OCI-LY1 (cell line): ENCODE results near the gene CYB5RL.

Experiments
- H2AFZ ChIP-seq: fragments of 200-600 bp; sonication (generic), shearing (Covaris generic); 2 replicates; pipeline ENCODE4 v1.6.0; 2014; ENCODE audit warnings: antibody characterized with exemption, mild to moderate bottlenecking, low read length
- H3F3A ChIP-seq: fragments of 200-600 bp; sonication (generic), shearing (Covaris generic); 2 replicates; pipeline ENCODE4 v1.6.0; 2014; ENCODE audit warnings: mild to moderate bottlenecking, antibody characterized with exemption, low read length, moderate library complexity; ENCODE audit not compliant: insufficient read depth
- H3K27ac ChIP-seq: fragments of 200-600 bp; sonication (generic); 2 replicates; pipeline ENCODE4 v1.5.1; 2014; ENCODE audit warnings: low read length, mixed run types, mild to moderate bottlenecking, low read depth; ENCODE audit not compliant: poor library complexity, severe bottlenecking
- H3K27me3 ChIP-seq: fragments of 200-600 bp; sonication (generic); 2 replicates; pipeline ENCODE4 v1.6.0; 2014; ENCODE audit warnings: antibody characterized with exemption, mild to moderate bottlenecking, low read length, moderate library complexity; ENCODE audit not compliant: insufficient read depth
- H3K36me3 ChIP-seq: fragments of 200-600 bp; sonication (generic); 2 replicates; pipeline ENCODE4 v1.6.1; 2014; ENCODE audit warnings: mild to moderate bottlenecking, antibody characterized with exemption, low read length, moderate library complexity, mixed read lengths; ENCODE audit not compliant: insufficient read depth
- H3K4me1 ChIP-seq: fragments of 200-600 bp; sonication (generic); 2 replicates; pipeline ENCODE4 v1.5.1; 2014; ENCODE audit warnings: mild to moderate bottlenecking, low read length, moderate library complexity; ENCODE audit not compliant: insufficient read depth, severe bottlenecking
- H3K4me2 ChIP-seq: fragments of 200-600 bp; sonication (generic), shearing (Covaris generic); 2 replicates; pipeline ENCODE4 v1.6.1; 2014; ENCODE audit warnings: low read length
- H3K4me3 ChIP-seq: fragments of 200-600 bp; sonication (generic); 2 replicates; pipeline ENCODE4 v1.5.1; 2014; ENCODE audit warnings: low read length, low read depth, mild to moderate bottlenecking, mixed read lengths; ENCODE audit not compliant: poor library complexity, severe bottlenecking
- H3K79me2 ChIP-seq: fragments of 200-600 bp; shearing (Covaris generic); 2 replicates; pipeline ENCODE4 v1.6.1; 2016; ENCODE audit warnings: mixed run types, low read length, mixed read lengths; ENCODE audit not compliant: insufficient read depth
- H3K9ac ChIP-seq: fragments of 200-600 bp; sonication (generic), shearing (Covaris generic); 2 replicates; pipeline ENCODE4 v1.6.1; 2014; ENCODE audit warnings: mild to moderate bottlenecking, low read length, mixed read lengths
- H3K9me2 ChIP-seq: fragments of 200-600 bp; sonication (generic), shearing (Covaris generic); 2 replicates; pipeline ENCODE4 v1.6.1; 2014; ENCODE audit warnings: low read depth, mild to moderate bottlenecking, low read length, mixed read lengths
- H3K9me3 ChIP-seq: fragments of 200-600 bp; shearing (Covaris generic); 2 replicates; pipeline ENCODE4 v1.6.1; 2014; ENCODE audit warnings: low read length, mixed read lengths
- H4K20me1 ChIP-seq: fragments of 200-600 bp; sonication (generic), shearing (Covaris generic); 2 replicates; pipeline ENCODE4 v1.6.0; 2016; ENCODE audit warnings: mild to moderate bottlenecking, low read length; ENCODE audit not compliant: insufficient read depth
- EZH2 ChIP-seq: fragments of 200-600 bp; sonication (generic), shearing (Covaris generic); IDR thresholded peaks from 2 replicates; pipeline ENCODE4 v1.8.0; 2017; ENCODE audit warnings: borderline replicate concordance, mixed run types, mild to moderate bottlenecking, antibody characterized with exemption, low read length, moderate library complexity, mixed read lengths
- TF ChIP-seq, protein P1 (sequence below): fragments of 200-600 bp; sonication (generic), shearing (Covaris generic); IDR thresholded peaks from 2 replicates; pipeline ENCODE4 v1.5.1; 2017; ENCODE audit warnings: mild to moderate bottlenecking, antibody characterized with exemption, low read length, moderate library complexity, mixed read lengths

CYB5RL gene

DNA sequence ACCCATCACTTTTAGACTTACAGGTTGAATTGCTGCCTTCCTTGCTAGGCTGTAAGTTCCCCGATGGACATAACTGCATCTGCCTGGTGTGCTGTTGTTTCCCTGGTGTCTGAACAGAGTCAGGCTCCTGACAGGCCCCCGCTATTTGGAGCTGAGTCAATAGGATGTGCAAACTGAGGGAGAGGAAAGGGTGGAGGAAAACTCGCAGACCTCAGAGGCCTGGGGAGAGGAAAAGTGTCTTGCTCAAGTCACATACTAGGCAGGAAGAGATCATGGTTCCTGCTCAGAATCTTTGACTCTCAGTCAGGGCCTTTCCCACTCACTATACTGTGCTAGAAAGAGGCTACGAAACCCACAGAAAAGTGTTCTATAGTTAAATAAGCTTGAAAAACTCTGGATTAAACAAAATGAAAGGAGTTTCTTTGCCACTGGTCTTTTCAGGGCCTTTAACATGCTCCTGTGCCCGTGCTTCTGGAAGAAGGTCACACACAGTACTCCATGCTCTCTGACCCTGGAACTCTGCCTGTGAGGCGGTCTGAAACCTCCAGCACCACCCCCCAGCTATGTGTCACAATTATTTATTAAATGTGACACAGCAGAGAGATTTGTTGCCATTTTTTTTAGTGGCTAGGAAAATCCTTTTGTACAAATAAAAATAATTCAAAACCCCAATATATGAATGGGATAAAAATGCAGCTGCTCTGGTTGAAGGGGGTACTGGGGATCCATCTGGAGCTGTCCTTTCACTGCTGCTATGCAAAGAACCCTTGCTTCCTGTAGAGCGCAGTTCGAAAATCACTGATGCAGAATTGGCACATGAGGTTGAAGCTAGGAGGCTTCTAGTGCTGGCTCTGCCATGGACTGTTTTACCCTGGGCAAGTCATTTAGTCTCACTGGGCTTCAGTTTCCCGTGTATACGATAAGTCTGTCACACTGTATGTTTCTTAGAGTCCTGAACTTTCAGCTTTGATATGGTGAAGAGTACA is 26.9 kb downstream of the CYB5RL start:
- Histone ChIP-seq H3K9ac (no peak overlapping the region), H3K4me3 (no peak overlapping the region), H3K79me2 (no peaks in the 10 kb centered on the region), H3K9me3 (no peaks in the 10 kb centered on the region), H3K36me3 (no peaks in the 10 kb centered on the region), H3F3A (no peaks in the 10 kb centered on the region), H2AFZ (no peak overlapping the region), H3K9me2 (no peaks in the 10 kb centered on the region), H3K4me1 (no peaks in the 10 kb centered on the region), H4K20me1 (no peaks in the 10 kb centered on the region), H3K4me2 (no peak overlapping the region), H3K27ac (no peak overlapping the region), H3K27me3 (no peaks in the 10 kb centered on the region)
- TF ChIP-seq, protein P1, sequence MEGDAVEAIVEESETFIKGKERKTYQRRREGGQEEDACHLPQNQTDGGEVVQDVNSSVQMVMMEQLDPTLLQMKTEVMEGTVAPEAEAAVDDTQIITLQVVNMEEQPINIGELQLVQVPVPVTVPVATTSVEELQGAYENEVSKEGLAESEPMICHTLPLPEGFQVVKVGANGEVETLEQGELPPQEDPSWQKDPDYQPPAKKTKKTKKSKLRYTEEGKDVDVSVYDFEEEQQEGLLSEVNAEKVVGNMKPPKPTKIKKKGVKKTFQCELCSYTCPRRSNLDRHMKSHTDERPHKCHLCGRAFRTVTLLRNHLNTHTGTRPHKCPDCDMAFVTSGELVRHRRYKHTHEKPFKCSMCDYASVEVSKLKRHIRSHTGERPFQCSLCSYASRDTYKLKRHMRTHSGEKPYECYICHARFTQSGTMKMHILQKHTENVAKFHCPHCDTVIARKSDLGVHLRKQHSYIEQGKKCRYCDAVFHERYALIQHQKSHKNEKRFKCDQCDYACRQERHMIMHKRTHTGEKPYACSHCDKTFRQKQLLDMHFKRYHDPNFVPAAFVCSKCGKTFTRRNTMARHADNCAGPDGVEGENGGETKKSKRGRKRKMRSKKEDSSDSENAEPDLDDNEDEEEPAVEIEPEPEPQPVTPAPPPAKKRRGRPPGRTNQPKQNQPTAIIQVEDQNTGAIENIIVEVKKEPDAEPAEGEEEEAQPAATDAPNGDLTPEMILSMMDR: no peak
- TF ChIP-seq EZH2: no peak

DNA sequence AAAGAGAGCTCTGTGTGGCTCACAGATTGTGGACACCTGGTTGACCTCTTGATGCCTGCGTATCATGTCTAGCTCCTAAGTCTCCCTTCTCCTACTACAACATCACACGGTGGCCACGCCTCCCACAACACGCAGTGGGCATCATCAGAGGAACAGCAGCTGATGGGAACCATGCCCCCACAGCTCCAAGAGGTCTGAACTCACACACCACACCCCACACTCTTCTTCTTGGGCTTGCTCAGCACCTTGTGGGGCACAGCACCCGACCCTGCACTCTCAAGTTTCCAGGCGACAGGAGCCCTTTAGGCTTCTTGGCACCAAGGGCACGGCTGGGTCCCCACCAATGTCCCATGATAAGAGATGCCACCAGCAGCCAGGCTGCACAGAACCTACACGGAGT is 28.2 kb downstream of the CYB5RL start:
- no peaks in the 10 kb centered on the region for H3K9me2 ChIP-seq
- H3K9ac ChIP-seq: no peak overlapping the region
- no peak overlapping the region for H3K4me3 ChIP-seq
- H2AFZ ChIP-seq: no peak overlapping the region
- no peaks in the 10 kb centered on the region for H3F3A ChIP-seq
- no peak overlapping the region for H3K27ac ChIP-seq
- H3K79me2 ChIP-seq: no peaks in the 10 kb centered on the region
- H3K4me2 ChIP-seq: no peak overlapping the region
- H3K4me1 ChIP-seq: no peaks in the 10 kb centered on the region
- H3K36me3 ChIP-seq: no peaks in the 10 kb centered on the region
- H4K20me1 ChIP-seq: no peaks in the 10 kb centered on the region
- no peaks in the 10 kb centered on the region for H3K9me3 ChIP-seq
- H3K27me3 ChIP-seq: no peaks in the 10 kb centered on the region
- TF ChIP-seq, protein P1: no peak
- no peak for TF ChIP-seq EZH2

DNA sequence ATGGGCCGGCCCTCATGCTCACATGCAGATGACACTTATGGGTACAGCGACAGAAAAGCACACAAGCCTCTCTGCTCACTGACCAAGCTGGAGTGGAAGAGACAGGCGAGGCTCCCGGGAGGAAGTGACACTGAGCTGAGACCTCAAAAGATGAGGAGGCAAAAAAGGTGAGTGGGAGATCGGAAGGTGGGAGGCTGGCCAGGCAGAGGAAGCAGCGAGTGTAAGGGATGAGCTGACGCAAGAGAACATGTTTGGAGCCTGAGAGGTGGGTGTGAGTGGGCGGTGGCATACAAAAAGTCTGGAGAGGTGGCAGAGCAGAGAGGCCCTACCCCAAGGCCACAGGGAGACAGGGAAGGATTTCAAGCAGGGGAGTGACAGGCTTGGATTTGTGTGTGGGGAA is 28.8 kb downstream of the CYB5RL start:
- Histone ChIP-seq H3K27ac (no peak overlapping the region), H3K27me3 (no peaks in the 10 kb centered on the region), H3K36me3 (no peaks in the 10 kb centered on the region), H3K9me3 (no peaks in the 10 kb centered on the region), H3K9me2 (no peaks in the 10 kb centered on the region), H3K4me1 (no peaks in the 10 kb centered on the region), H3F3A (no peaks in the 10 kb centered on the region), H3K4me3 (no peak overlapping the region), H3K79me2 (no peaks in the 10 kb centered on the region), H3K9ac (no peak overlapping the region), H4K20me1 (no peaks in the 10 kb centered on the region), H3K4me2 (no peak overlapping the region), H2AFZ (no peak overlapping the region)
- no peak for TF ChIP-seq EZH2
- TF ChIP-seq, protein P1: no peak
